A673 (cell line): ENCODE measurements around the gene GP1BB. TPM values are rescaled to one million over a fixed set of nuclear protein-coding genes. Genes with fewer than 3 reads are reported as not detected.

ENCODE experiments used
- BruUV-seq: library from RNA; stranded (reverse); fragments of 400-500 nt; replicated peaks from 2 replicates; lab custom pipeline; 2021; lab: Mats Ljungman, UMichigan
- CTCF ChIA-PET: fragments of 300-600 bp; sonication (Branson Sonifier 250); formaldehyde crosslinking; loops from one replicate; lab custom pipeline; 2022; ENCODE audit warnings: antibody characterized with exemption; lab: Charles Lee
- POLR2A ChIA-PET: fragments of 300-600 bp; sonication (Branson Sonifier 250); formaldehyde crosslinking; loops from one replicate; lab custom pipeline; 2022; ENCODE audit warnings: antibody characterized with exemption; ENCODE audit not compliant: low non-redundant PET; lab: Charles Lee
- DNase-seq: peaks from one replicate; pipeline ENCODE4 v3.0.0-alpha.2; 2015; ENCODE audit warnings: low spot score
- H3K27ac ChIP-seq: fragments of 200-600 bp; sonication (generic); 2 replicates; pipeline ENCODE4 v1.5.1; 2016; ENCODE audit warnings: mixed run types, low read depth, mild to moderate bottlenecking, mixed read lengths, antibody characterized with exemption, low read length; ENCODE audit not compliant: poor library complexity, severe bottlenecking
- H3K27me3 ChIP-seq: fragments of 200-600 bp; sonication (generic); replicated peaks from 2 replicates; pipeline ENCODE4 v1.6.1; 2017; ENCODE audit warnings: mixed run types, low read depth, mild to moderate bottlenecking, mixed read lengths, antibody characterized with exemption, low read length; ENCODE audit not compliant: insufficient read depth, poor library complexity
- H3K36me3 ChIP-seq: fragments of 200-600 bp; sonication (generic); 2 replicates; pipeline ENCODE4 v1.6.1; 2016; ENCODE audit warnings: mixed run types, mild to moderate bottlenecking, mixed read lengths, antibody characterized with exemption, low read length; ENCODE audit not compliant: insufficient read depth, poor library complexity, severe bottlenecking
- H3K4me1 ChIP-seq: fragments of 200-600 bp; sonication (generic); 2 replicates; pipeline ENCODE4 v1.6.1; 2017; ENCODE audit warnings: mixed run types, mild to moderate bottlenecking, mixed read lengths, antibody characterized with exemption, low read length; ENCODE audit not compliant: insufficient read depth, poor library complexity, severe bottlenecking
- H3K4me3 ChIP-seq: fragments of 200-600 bp; sonication (generic); 2 replicates; pipeline ENCODE4 v1.5.1; 2016; ENCODE audit warnings: low read depth, mixed run types, mild to moderate bottlenecking, mixed read lengths, low read length; ENCODE audit not compliant: poor library complexity, severe bottlenecking
- H3K9me3 ChIP-seq: fragments of 200-600 bp; sonication (generic); 2 replicates; pipeline ENCODE4 v1.6.1; 2016; ENCODE audit warnings: mixed run types, low read depth, mild to moderate bottlenecking, mixed read lengths, antibody characterized with exemption, low read length; ENCODE audit not compliant: poor library complexity, severe bottlenecking
- EZH2 ChIP-seq: fragments of 200-600 bp; sonication (generic); IDR thresholded peaks from 2 replicates; pipeline ENCODE4 v1.6.1; 2017; ENCODE audit warnings: borderline replicate concordance, low read depth, mild to moderate bottlenecking, mixed read lengths, antibody characterized with exemption, low read length; ENCODE audit not compliant: poor library complexity, severe bottlenecking
- intact Hi-C: fragments of 100-400 bp; cut with micrococcal nuclease; formaldehyde crosslinking; loops from one replicate; pipeline ENCODE4 v1.10.0; 2022; ENCODE audit not compliant: unreplicated experiment
- total RNA-seq: library from RNA; stranded (reverse); gene quantifications from 2 replicates; pipeline ENCODE4 v1.2.3, GENCODE V29; 2021
- TF ChIP-seq, protein P1 (sequence below): fragments of 300-800, 200-600 bp; sonication (generic); conservative IDR thresholded peaks from 2 replicates; pipeline ENCODE4 v1.5.1; 2017; ENCODE audit warnings: low read depth, mild to moderate bottlenecking, antibody characterized with exemption, low read length, moderate library complexity, mixed read lengths

The GP1BB gene
- total RNA-seq, 1 experiment from 2014 or later = 12.6 TPM

DNA sequence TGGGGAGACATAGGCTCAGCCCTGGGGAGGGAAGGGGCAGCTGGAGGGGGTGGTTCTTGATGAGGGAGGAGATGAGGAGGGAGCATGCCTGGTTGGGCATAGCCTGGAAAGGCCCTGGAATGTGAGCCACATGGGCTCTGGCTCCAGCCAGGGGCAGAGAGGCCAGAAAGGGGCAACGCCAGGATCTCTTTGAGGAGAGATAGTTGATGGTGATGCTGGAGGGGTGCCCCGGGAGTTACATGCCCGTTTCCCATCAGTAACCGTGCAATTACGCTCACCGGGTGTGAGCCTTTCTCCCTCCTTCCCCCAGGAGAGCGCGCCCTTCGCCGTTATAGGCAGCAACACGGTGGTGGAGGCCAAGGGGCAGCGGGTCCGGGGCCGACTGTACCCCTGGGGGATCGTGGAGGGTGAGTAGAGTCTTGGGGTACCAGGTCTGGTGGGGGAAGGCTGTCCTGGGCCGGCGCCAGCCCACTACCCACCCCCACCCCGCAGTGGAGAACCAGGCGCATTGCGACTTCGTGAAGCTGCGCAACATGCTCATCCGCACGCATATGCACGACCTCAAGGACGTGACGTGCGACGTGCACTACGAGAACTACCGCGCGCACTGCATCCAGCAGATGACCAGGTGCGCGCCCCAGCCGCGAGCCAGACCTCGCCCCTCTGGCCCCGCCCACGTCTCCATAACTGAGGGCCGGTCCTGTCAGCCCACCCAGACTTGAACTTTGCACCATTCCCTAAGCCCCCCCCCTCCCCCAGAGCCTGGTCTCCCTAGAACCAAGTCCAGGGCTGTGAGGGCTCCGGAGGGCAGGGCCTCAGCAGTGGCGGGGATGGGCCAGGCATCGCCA is 1.8 kb upstream of the GP1BB start:
- Histone ChIP-seq H3K9me3 (no peaks in the 10 kb centered on the region), H3K27me3 (no peaks in the 10 kb centered on the region), H3K4me3 (no peak overlapping the region), H3K27ac (no peak overlapping the region), H3K4me1 (peaks cover 2% of the 10 kb centered on the region), H3K36me3 (peaks cover 31% of the 10 kb centered on the region)
- DNase-seq = no peak
- BruUV-seq = no TSS peak
- intact Hi-C loops = no loop called here
- ChIA-PET POLR2A (no interaction called here), CTCF (interaction anchor here (0.6 kb wide), 1 partner anchor 1688 kb away, joined by 4 read pairs; no protein-coding TSS in a partner anchor)
- no peak for TF ChIP-seq EZH2
- TF ChIP-seq, protein P1, sequence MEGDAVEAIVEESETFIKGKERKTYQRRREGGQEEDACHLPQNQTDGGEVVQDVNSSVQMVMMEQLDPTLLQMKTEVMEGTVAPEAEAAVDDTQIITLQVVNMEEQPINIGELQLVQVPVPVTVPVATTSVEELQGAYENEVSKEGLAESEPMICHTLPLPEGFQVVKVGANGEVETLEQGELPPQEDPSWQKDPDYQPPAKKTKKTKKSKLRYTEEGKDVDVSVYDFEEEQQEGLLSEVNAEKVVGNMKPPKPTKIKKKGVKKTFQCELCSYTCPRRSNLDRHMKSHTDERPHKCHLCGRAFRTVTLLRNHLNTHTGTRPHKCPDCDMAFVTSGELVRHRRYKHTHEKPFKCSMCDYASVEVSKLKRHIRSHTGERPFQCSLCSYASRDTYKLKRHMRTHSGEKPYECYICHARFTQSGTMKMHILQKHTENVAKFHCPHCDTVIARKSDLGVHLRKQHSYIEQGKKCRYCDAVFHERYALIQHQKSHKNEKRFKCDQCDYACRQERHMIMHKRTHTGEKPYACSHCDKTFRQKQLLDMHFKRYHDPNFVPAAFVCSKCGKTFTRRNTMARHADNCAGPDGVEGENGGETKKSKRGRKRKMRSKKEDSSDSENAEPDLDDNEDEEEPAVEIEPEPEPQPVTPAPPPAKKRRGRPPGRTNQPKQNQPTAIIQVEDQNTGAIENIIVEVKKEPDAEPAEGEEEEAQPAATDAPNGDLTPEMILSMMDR = no peak

- peaks cover 31% of the 10 kb centered on the region for H3K36me3 ChIP-seq
- H3K4me1 ChIP-seq = no peaks in the 10 kb centered on the region
- intact Hi-C loops = no loop called here
- H3K27ac ChIP-seq = no peak overlapping the region
- TF ChIP-seq, protein P1 = no peak
- no peak for TF ChIP-seq EZH2
- no peaks in the 10 kb centered on the region for H3K27me3 ChIP-seq
- POLR2A ChIA-PET = no interaction called here
- CTCF ChIA-PET = interaction anchor here (0.6 kb wide), 1 partner anchor 1689 kb away, joined by 4 read pairs; no protein-coding TSS in a partner anchor
- DNase-seq = no peak
- no peaks in the 10 kb centered on the region for H3K9me3 ChIP-seq
- H3K4me3 ChIP-seq = no peak overlapping the region
- BruUV-seq = TSS peak; percentile 48
These were observed 959 bp upstream of the GP1BB start for GRCh38 chr22:19722178-19722981.

DNA sequence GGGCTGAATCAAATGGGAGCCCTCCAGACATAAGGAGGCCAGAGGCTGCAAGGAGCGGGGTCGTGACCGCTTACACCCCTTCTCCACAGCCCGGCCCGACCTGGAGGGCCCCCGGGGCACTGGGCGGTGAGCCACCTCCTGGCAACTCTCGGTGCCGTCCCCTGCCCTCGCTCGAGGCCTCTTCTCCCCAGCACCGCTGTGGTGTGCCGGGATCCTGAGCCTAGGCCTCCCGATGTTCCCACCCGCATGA is 432 bp upstream of the GP1BB start:
- Histone ChIP-seq H3K36me3 (peaks cover 31% of the 10 kb centered on the region), H3K4me1 (no peaks in the 10 kb centered on the region), H3K27ac (no peak overlapping the region), H3K27me3 (no peaks in the 10 kb centered on the region), H3K4me3 (no peak overlapping the region), H3K9me3 (no peaks in the 10 kb centered on the region)
- ChIA-PET CTCF (no interaction called here), POLR2A (no interaction called here)
- no TSS peak for BruUV-seq
- intact Hi-C loops = no loop called here
- TF ChIP-seq, protein P1 = no peak
- TF ChIP-seq EZH2 = no peak
- no peak for DNase-seq
